ENCODE measurements around the gene ARID1B. TPM values are rescaled to one million over a fixed set of nuclear protein-coding genes. Genes with fewer than 3 reads are reported as not detected.

Gene ARID1B
- total RNA-seq, 5 donors from 2014 or later (not counting 1 experiment from before 2014, with no cell fraction given): 103 to 161 (median 108) TPM

GRCh38 chr6:157067507-157067906, 290.3 kb downstream of the ARID1B start:
- Histone ChIP-seq H3K27me3 (replicated peaks in 1 of 2; ENCODE audit: control insufficient read depth in 2 of 2, extremely low read depth in 1 of 2, insufficient read depth in 2 of 2, low read length in 1 of 2) (no peaks in the 10 kb centered on the region), H3K27ac (ENCODE audit: low read length) (no peak overlapping the region), H3K4me1 (ENCODE audit: control insufficient read depth in 1 of 2, extremely low read depth in 1 of 2, insufficient read depth in 2 of 2, low read length in 2 of 2) (peaks cover 4 to 5% of the 10 kb centered on the region in 2 experiments), H3K4me3 (ENCODE audit: control insufficient read depth in 1 of 2, extremely low read depth in 1 of 2, low read length in 1 of 2) (no peak overlapping the region), H3K36me3 (ENCODE audit: control insufficient read depth in 2 of 2, extremely low read depth in 1 of 2, insufficient read depth in 1 of 2, low read length in 1 of 2) (no peaks in the 10 kb centered on the region), H3K9me3 (no peaks in the 10 kb centered on the region)
- ChIA-PET POLR2A (no interaction called here), CTCF (no interaction called here)
- no peak overlapping the region for H3K27ac Mint-ChIP-seq
- ATAC-seq (replicated peaks in 1 of 4): no peak
- DNase-seq: no peak
- no peaks in the 10 kb centered on the region for H3K27me3 Mint-ChIP-seq
- WGBS (ENCODE audit: insufficient coverage): 100% methylated on average over 2 of the region's 8 CpGs
- H3K4me3 Mint-ChIP-seq: no peak overlapping the region
- H3K36me3 Mint-ChIP-seq: peaks cover 21% of the 10 kb centered on the region
- peaks cover 61 to 77% (median 71%) of the 10 kb centered on the region in 3 donors for H3K4me1 Mint-ChIP-seq
- no peaks in the 10 kb centered on the region for H3K9me3 Mint-ChIP-seq

- ChIA-PET CTCF (interaction anchor here (0.5 to 1.1 kb wide), 2 partner anchors 35 to 510 kb away, joined by 5 to 6 read pairs; no protein-coding TSS in a partner anchor), POLR2A (interaction anchor here in 1 of 2 donors (0.6 kb wide), 1 partner anchor 19 kb away, joined by 4 read pairs; no protein-coding TSS in a partner anchor)
- Mint-ChIP-seq H3K36me3 (peaks cover 22% of the 10 kb centered on the region), H3K4me1 (peaks cover 60 to 73% (median 72%) of the 10 kb centered on the region in 3 donors), H3K27ac (peak overlapping the region in 1 of 2 donors; percentile 36), H3K4me3 (peak overlapping the region in 2 of 3 donors; percentile 28 to 55), H3K27me3 (no peaks in the 10 kb centered on the region), H3K9me3 (no peaks in the 10 kb centered on the region)
- DNase-seq (no peak), ATAC-seq (replicated peaks in 1 of 4) (peak in 2 of 4 experiments; percentile 19 to 36)
- Histone ChIP-seq H3K27ac (ENCODE audit: low read length) (no peak overlapping the region), H3K4me1 (ENCODE audit: control insufficient read depth in 1 of 2, extremely low read depth in 1 of 2, insufficient read depth in 2 of 2, low read length in 2 of 2) (peaks cover 3 to 4% of the 10 kb centered on the region in 2 experiments), H3K27me3 (replicated peaks in 1 of 2; ENCODE audit: control insufficient read depth in 2 of 2, extremely low read depth in 1 of 2, insufficient read depth in 2 of 2, low read length in 1 of 2) (no peaks in the 10 kb centered on the region), H3K4me3 (ENCODE audit: control insufficient read depth in 1 of 2, extremely low read depth in 1 of 2, low read length in 1 of 2) (no peak overlapping the region), H3K9me3 (no peaks in the 10 kb centered on the region), H3K36me3 (ENCODE audit: control insufficient read depth in 2 of 2, extremely low read depth in 1 of 2, insufficient read depth in 1 of 2, low read length in 1 of 2) (peaks cover 0 to 4% of the 10 kb centered on the region in 2 donors)
- WGBS (ENCODE audit: insufficient coverage): 20% methylated on average over 1 of the region's 7 CpGs
These were observed 291.6 kb downstream of the ARID1B start for GRCh38 chr6:157068691-157069324.

GRCh38 chr6:157069585-157069984, 292.4 kb downstream of the ARID1B start:
- Histone ChIP-seq H3K9me3 (no peaks in the 10 kb centered on the region), H3K36me3 (ENCODE audit: control insufficient read depth in 2 of 2, extremely low read depth in 1 of 2, insufficient read depth in 1 of 2, low read length in 1 of 2) (peaks cover 0 to 6% of the 10 kb centered on the region in 2 donors), H3K27me3 (replicated peaks in 1 of 2; ENCODE audit: control insufficient read depth in 2 of 2, extremely low read depth in 1 of 2, insufficient read depth in 2 of 2, low read length in 1 of 2) (no peaks in the 10 kb centered on the region), H3K4me1 (ENCODE audit: control insufficient read depth in 1 of 2, extremely low read depth in 1 of 2, insufficient read depth in 2 of 2, low read length in 2 of 2) (peaks cover 3 to 4% of the 10 kb centered on the region in 2 experiments), H3K4me3 (ENCODE audit: control insufficient read depth in 1 of 2, extremely low read depth in 1 of 2, low read length in 1 of 2) (no peak overlapping the region), H3K27ac (ENCODE audit: low read length) (no peak overlapping the region)
- Mint-ChIP-seq H3K27ac (no peak overlapping the region), H3K27me3 (no peaks in the 10 kb centered on the region), H3K4me1 (peaks cover 63 to 71% (median 69%) of the 10 kb centered on the region in 3 donors), H3K4me3 (no peak overlapping the region), H3K9me3 (no peaks in the 10 kb centered on the region), H3K36me3 (peaks cover 23% of the 10 kb centered on the region)
- POLR2A ChIA-PET: interaction anchor here in 1 of 2 donors (0.8 kb wide), 1 partner anchor 10 kb away, joined by 3 read pairs; no protein-coding TSS in a partner anchor
- DNase-seq (no peak), ATAC-seq (replicated peaks in 1 of 4) (no peak)
- no CpG with 5 or more reads among the region's 5 CpGs for WGBS (ENCODE audit: insufficient coverage)
- CTCF ChIA-PET: no interaction called here

- Mint-ChIP-seq H3K4me1 (peaks cover 68 to 72% (median 69%) of the 10 kb centered on the region in 3 donors), H3K27me3 (no peaks in the 10 kb centered on the region), H3K9me3 (no peaks in the 10 kb centered on the region), H3K27ac (no peak overlapping the region), H3K4me3 (no peak overlapping the region), H3K36me3 (peaks cover 23% of the 10 kb centered on the region)
- peaks cover 4 to 5% of the 10 kb centered on the region in 2 experiments for H3K4me1 ChIP-seq (ENCODE audit: control insufficient read depth in 1 of 2, extremely low read depth in 1 of 2, insufficient read depth in 2 of 2, low read length in 2 of 2)
- CTCF ChIA-PET: interaction anchor here (0.7 to 0.9 kb wide), 2 partner anchors 25 to 536 kb away, joined by 3 read pairs; no protein-coding TSS in a partner anchor
- no peak overlapping the region for H3K4me3 ChIP-seq (ENCODE audit: control insufficient read depth in 1 of 2, extremely low read depth in 1 of 2, low read length in 1 of 2)
- H3K27me3 ChIP-seq (replicated peaks in 1 of 2; ENCODE audit: control insufficient read depth in 2 of 2, extremely low read depth in 1 of 2, insufficient read depth in 2 of 2, low read length in 1 of 2): no peaks in the 10 kb centered on the region
- no peak overlapping the region for H3K27ac ChIP-seq (ENCODE audit: low read length)
- ATAC-seq (replicated peaks in 1 of 4) (no peak), DNase-seq (no peak)
- 83% methylated on average over 1 of the region's 8 CpGs for WGBS (ENCODE audit: insufficient coverage)
- peaks cover 0 to 6% of the 10 kb centered on the region in 2 donors for H3K36me3 ChIP-seq (ENCODE audit: control insufficient read depth in 2 of 2, extremely low read depth in 1 of 2, insufficient read depth in 1 of 2, low read length in 1 of 2)
- H3K9me3 ChIP-seq: no peaks in the 10 kb centered on the region
- POLR2A ChIA-PET: interaction anchor here in 1 of 2 donors (0.8 kb wide), 1 partner anchor 9 kb away, joined by 3 read pairs; no protein-coding TSS in a partner anchor
These were observed 293.4 kb downstream of the ARID1B start for GRCh38 chr6:157070403-157071107.

GRCh38 chr6:157072128-157072527, 294.9 kb downstream of the ARID1B start:
- DNase-seq (no peak), ATAC-seq (replicated peaks in 1 of 4) (no peak)
- peaks cover 23% of the 10 kb centered on the region for H3K36me3 Mint-ChIP-seq
- Histone ChIP-seq H3K27me3 (replicated peaks in 1 of 2; ENCODE audit: control insufficient read depth in 2 of 2, extremely low read depth in 1 of 2, insufficient read depth in 2 of 2, low read length in 1 of 2) (no peaks in the 10 kb centered on the region), H3K4me3 (ENCODE audit: control insufficient read depth in 1 of 2, extremely low read depth in 1 of 2, low read length in 1 of 2) (no peak overlapping the region), H3K36me3 (ENCODE audit: control insufficient read depth in 2 of 2, extremely low read depth in 1 of 2, insufficient read depth in 1 of 2, low read length in 1 of 2) (peaks cover 0 to 6% of the 10 kb centered on the region in 2 donors), H3K9me3 (no peaks in the 10 kb centered on the region), H3K4me1 (ENCODE audit: control insufficient read depth in 1 of 2, extremely low read depth in 1 of 2, insufficient read depth in 2 of 2, low read length in 2 of 2) (peaks cover 2 to 7% of the 10 kb centered on the region in 2 experiments), H3K27ac (ENCODE audit: low read length) (no peak overlapping the region)
- no peaks in the 10 kb centered on the region for H3K27me3 Mint-ChIP-seq
- ChIA-PET CTCF (interaction anchor here in 1 of 2 donors (0.6 to 1.4 kb wide), 2 partner anchors 18 to 31 kb away, joined by 4 to 10 read pairs; no protein-coding TSS in a partner anchor), POLR2A (no interaction called here)
- no peak overlapping the region for H3K27ac Mint-ChIP-seq
- H3K4me1 Mint-ChIP-seq: peaks cover 68 to 72% (median 69%) of the 10 kb centered on the region in 3 donors
- H3K4me3 Mint-ChIP-seq: no peak overlapping the region
- WGBS (ENCODE audit: insufficient coverage): no CpG with 5 or more reads among the region's 2 CpGs
- no peaks in the 10 kb centered on the region for H3K9me3 Mint-ChIP-seq

- H3K27ac Mint-ChIP-seq: no peak overlapping the region
- CTCF ChIA-PET: no interaction called here
These were observed 296.4 kb downstream of the ARID1B start for GRCh38 chr6:157073596-157073995.

More at GRCh38 chr6:157073596-157073995, 296.4 kb downstream of the ARID1B start:
- 95% methylated on average over 3 of the region's 4 CpGs for WGBS (ENCODE audit: insufficient coverage)
- ATAC-seq (replicated peaks in 1 of 4) (no peak), DNase-seq (no peak)
- Mint-ChIP-seq H3K9me3 (no peaks in the 10 kb centered on the region), H3K36me3 (peaks cover 27% of the 10 kb centered on the region), H3K4me3 (no peak overlapping the region), H3K27me3 (no peaks in the 10 kb centered on the region), H3K4me1 (peaks cover 63 to 69% (median 66%) of the 10 kb centered on the region in 3 donors)
- Histone ChIP-seq H3K4me3 (ENCODE audit: control insufficient read depth in 1 of 2, extremely low read depth in 1 of 2, low read length in 1 of 2) (no peak overlapping the region), H3K9me3 (no peaks in the 10 kb centered on the region), H3K4me1 (ENCODE audit: control insufficient read depth in 1 of 2, extremely low read depth in 1 of 2, insufficient read depth in 2 of 2, low read length in 2 of 2) (peaks cover 0 to 4% of the 10 kb centered on the region in 2 experiments), H3K36me3 (ENCODE audit: control insufficient read depth in 2 of 2, extremely low read depth in 1 of 2, insufficient read depth in 1 of 2, low read length in 1 of 2) (peaks cover 0 to 6% of the 10 kb centered on the region in 2 donors), H3K27ac (ENCODE audit: low read length) (no peak overlapping the region), H3K27me3 (replicated peaks in 1 of 2; ENCODE audit: control insufficient read depth in 2 of 2, extremely low read depth in 1 of 2, insufficient read depth in 2 of 2, low read length in 1 of 2) (no peaks in the 10 kb centered on the region)
- POLR2A ChIA-PET: no interaction called here

Measured in T-cell (primary cell).